B cell (primary cell): ENCODE results near the gene TBXAS1.

Experiments
- EZH2 ChIP-seq: IDR thresholded peaks from 2 replicates; pipeline ENCODE4 v1.6.1; 2012; ENCODE audit warnings: borderline replicate concordance, low read depth, mild to moderate bottlenecking, moderate library complexity, low read length; ENCODE audit not compliant: insufficient read depth, poor library complexity, severe bottlenecking
- TF ChIP-seq, protein P1 (sequence below): fragments of 200-600 bp; IDR thresholded peaks from one replicate; pipeline ENCODE4 v1.8.0; 2022; ENCODE audit warnings: antibody characterized with exemption, mild to moderate bottlenecking

DNA sequence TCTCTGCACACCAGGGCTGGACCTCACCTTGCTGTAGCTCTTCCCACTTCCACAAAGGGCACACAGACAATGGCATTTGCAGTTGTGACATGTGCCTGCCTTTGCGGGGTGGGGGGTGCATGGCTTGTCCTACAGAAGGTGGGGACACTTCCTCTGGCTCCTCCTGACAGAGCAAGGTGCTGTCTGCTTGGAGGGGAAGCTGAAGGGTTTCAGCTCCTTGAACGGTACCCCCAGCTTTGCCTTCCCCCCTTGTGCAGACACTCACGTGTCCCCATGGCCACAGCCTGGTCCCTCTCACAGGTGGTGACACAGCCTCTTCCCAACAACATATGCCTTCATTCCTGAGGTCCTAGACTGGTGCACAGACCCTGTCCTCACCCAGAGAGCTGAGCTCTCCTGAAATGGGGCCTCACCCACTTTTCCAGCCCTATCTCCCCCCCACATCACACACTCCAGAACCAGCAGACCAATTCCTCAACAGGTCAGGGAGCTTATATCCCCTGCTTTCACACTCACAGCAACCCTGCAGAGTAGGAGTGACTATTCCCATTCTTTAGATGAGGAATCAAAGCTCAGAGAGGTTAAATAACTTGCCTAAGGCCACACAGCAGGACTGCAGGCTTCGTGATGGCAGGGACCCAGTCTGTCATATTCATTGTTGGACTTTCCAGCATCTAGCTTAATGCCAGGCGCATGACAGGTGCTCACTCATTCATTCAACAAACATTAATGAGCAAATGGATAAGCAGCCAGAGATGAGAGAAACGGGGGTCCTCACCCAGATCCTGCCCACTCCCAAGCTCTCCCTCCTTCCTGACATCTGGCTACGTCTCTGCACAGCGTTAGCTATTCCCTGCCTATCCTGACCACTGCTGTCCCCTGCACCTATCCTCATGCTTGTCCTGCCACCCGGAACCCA, 189.3 kb downstream of the TBXAS1 start:
- TF ChIP-seq, protein P1, sequence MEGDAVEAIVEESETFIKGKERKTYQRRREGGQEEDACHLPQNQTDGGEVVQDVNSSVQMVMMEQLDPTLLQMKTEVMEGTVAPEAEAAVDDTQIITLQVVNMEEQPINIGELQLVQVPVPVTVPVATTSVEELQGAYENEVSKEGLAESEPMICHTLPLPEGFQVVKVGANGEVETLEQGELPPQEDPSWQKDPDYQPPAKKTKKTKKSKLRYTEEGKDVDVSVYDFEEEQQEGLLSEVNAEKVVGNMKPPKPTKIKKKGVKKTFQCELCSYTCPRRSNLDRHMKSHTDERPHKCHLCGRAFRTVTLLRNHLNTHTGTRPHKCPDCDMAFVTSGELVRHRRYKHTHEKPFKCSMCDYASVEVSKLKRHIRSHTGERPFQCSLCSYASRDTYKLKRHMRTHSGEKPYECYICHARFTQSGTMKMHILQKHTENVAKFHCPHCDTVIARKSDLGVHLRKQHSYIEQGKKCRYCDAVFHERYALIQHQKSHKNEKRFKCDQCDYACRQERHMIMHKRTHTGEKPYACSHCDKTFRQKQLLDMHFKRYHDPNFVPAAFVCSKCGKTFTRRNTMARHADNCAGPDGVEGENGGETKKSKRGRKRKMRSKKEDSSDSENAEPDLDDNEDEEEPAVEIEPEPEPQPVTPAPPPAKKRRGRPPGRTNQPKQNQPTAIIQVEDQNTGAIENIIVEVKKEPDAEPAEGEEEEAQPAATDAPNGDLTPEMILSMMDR = no peak
- no peak for TF ChIP-seq EZH2
